Activated naive CD4-positive, alpha-beta T cell treated with anti-CD3 and anti-CD28 coated beads for 36 hours (primary cell): Measurements from ENCODE around the gene SLC12A1. TPM values are rescaled to one million over a fixed set of nuclear protein-coding genes. Genes with fewer than 3 reads are reported as not detected.

Experiments
- CTCF ChIA-PET: fragments of 350-600 bp; sonication (Branson Sonifier 250); formaldehyde crosslinking; loops from one replicate; lab custom pipeline; 2021; ENCODE audit warnings: antibody characterized with exemption; lab: Charles Lee
- DNase-seq: peaks from one replicate; pipeline ENCODE4 v3.0.0-alpha.2; 2020
- H3K27ac Mint-ChIP-seq: one replicate; pipeline ENCODE4 v1.8.0; 2021; ENCODE audit warnings: mild to moderate bottlenecking, mixed read lengths
- H3K27me3 Mint-ChIP-seq: one replicate; pipeline ENCODE4 v1.8.0; 2021; ENCODE audit warnings: low read depth, mixed read lengths
- H3K36me3 Mint-ChIP-seq: one replicate; pipeline ENCODE4 v1.8.0; 2021; ENCODE audit warnings: low read depth, mixed read lengths
- H3K4me1 Mint-ChIP-seq: one replicate; pipeline ENCODE4 v1.8.0; 2021; ENCODE audit warnings: low read depth, mixed read lengths
- H3K4me3 Mint-ChIP-seq: one replicate; pipeline ENCODE4 v1.8.0; 2021; ENCODE audit warnings: mild to moderate bottlenecking, moderate library complexity, mixed read lengths
- H3K9me3 Mint-ChIP-seq: one replicate; pipeline ENCODE4 v1.8.0; 2021; ENCODE audit warnings: mixed read lengths
- intact Hi-C: fragments of 100-400 bp; cut with micrococcal nuclease; formaldehyde crosslinking; loops from one replicate; pipeline ENCODE4 v1.15.1; 2023
- total RNA-seq, 2 experiments: library from RNA; stranded (reverse); gene quantifications; one replicate each; pipeline ENCODE4 v1.2.3, GENCODE V29; 2021

SLC12A1 gene
- total RNA-seq, 2 experiments from 2014 or later: not detected

GRCh38 chr15:48336940-48337339, 130.8 kb downstream of the SLC12A1 start:
- H3K27ac Mint-ChIP-seq: no peak overlapping the region
- CTCF ChIA-PET: interaction anchor here (1.4 to 5.3 kb wide), 2 partner anchors 15 to 51 kb away, joined by 3 to 21 read pairs; no protein-coding TSS in a partner anchor
- no peak overlapping the region for H3K4me3 Mint-ChIP-seq
- peak; percentile 21 for DNase-seq
- no peaks in the 10 kb centered on the region for H3K27me3 Mint-ChIP-seq
- intact Hi-C loops: loop anchor here (5.0 to 10.0 kb wide), 2 partner anchors 308 to 465 kb away; partner anchors contain the start of gene FBN1
- H3K9me3 Mint-ChIP-seq: no peaks in the 10 kb centered on the region
- peaks cover 66% of the 10 kb centered on the region for H3K36me3 Mint-ChIP-seq
- H3K4me1 Mint-ChIP-seq: peaks cover 54% of the 10 kb centered on the region

GRCh38 chr15:48337607-48338006, 131.5 kb downstream of the SLC12A1 start:
- CTCF ChIA-PET: interaction anchor here (5.3 kb wide), 1 partner anchor 14 kb away, joined by 21 read pairs; no protein-coding TSS in a partner anchor
- Mint-ChIP-seq H3K4me1 (peaks cover 54% of the 10 kb centered on the region), H3K27ac (no peak overlapping the region)

GRCh38 chr15:48340111-48340510, 134.0 kb downstream of the SLC12A1 start:
- no peaks in the 10 kb centered on the region for H3K9me3 Mint-ChIP-seq
- H3K27me3 Mint-ChIP-seq: no peaks in the 10 kb centered on the region
- peaks cover 33% of the 10 kb centered on the region for H3K4me1 Mint-ChIP-seq
- no peak for DNase-seq
- no peak overlapping the region for H3K4me3 Mint-ChIP-seq
- H3K36me3 Mint-ChIP-seq: peaks cover 51% of the 10 kb centered on the region
- CTCF ChIA-PET: interaction anchor here (1.0 to 3.4 kb wide), 2 partner anchors 7 to 11 kb away, joined by 3 to 15 read pairs; no protein-coding TSS in a partner anchor
- H3K27ac Mint-ChIP-seq: peak overlapping the region; percentile 63
- intact Hi-C loops: no loop called here

More at GRCh38 chr15:48337607-48338006, 131.5 kb downstream of the SLC12A1 start:
- no peak for DNase-seq
- Mint-ChIP-seq H3K36me3 (peaks cover 68% of the 10 kb centered on the region), H3K4me3 (no peak overlapping the region), H3K9me3 (no peaks in the 10 kb centered on the region), H3K27me3 (no peaks in the 10 kb centered on the region)
- intact Hi-C loops: loop anchor here (5.0 to 10.0 kb wide), 2 partner anchors 307 to 465 kb away; partner anchors contain the start of gene FBN1

- H3K9me3 Mint-ChIP-seq: no peaks in the 10 kb centered on the region
- no peak overlapping the region for H3K4me3 Mint-ChIP-seq
- peaks cover 10% of the 10 kb centered on the region for H3K4me1 Mint-ChIP-seq
- no peak for DNase-seq
- CTCF ChIA-PET: interaction anchor here (1.0 kb wide), 1 partner anchor 9 kb away, joined by 4 read pairs; no protein-coding TSS in a partner anchor
- no peak overlapping the region for H3K27ac Mint-ChIP-seq
- intact Hi-C loops: no loop called here
- no peaks in the 10 kb centered on the region for H3K27me3 Mint-ChIP-seq
- peaks cover 41% of the 10 kb centered on the region for H3K36me3 Mint-ChIP-seq
Measured at GRCh38 chr15:48343865-48344264, 137.8 kb downstream of the SLC12A1 start.

- Mint-ChIP-seq H3K4me1 (peaks cover under 1% of the 10 kb centered on the region), H3K27me3 (no peaks in the 10 kb centered on the region), H3K4me3 (no peak overlapping the region), H3K9me3 (no peaks in the 10 kb centered on the region), H3K36me3 (peaks cover 36% of the 10 kb centered on the region), H3K27ac (no peak overlapping the region)
- intact Hi-C loops: no loop called here
- DNase-seq: no peak
- CTCF ChIA-PET: no interaction called here
Measured at GRCh38 chr15:48345516-48345915, 139.4 kb downstream of the SLC12A1 start.

- CTCF ChIA-PET: interaction anchor here (0.5 to 2.7 kb wide), 11 partner anchors 9 to 640 kb away, joined by 3 to 21 read pairs (median 3); no protein-coding TSS in a partner anchor
- intact Hi-C loops: loop anchor here (2.0 to 10.0 kb wide), 3 partner anchors 68 to 1792 kb away; partner anchors contain the start of gene SHC4
- H3K9me3 Mint-ChIP-seq: no peaks in the 10 kb centered on the region
- H3K27ac Mint-ChIP-seq: no peak overlapping the region
- H3K27me3 Mint-ChIP-seq: no peaks in the 10 kb centered on the region
- peaks cover 3% of the 10 kb centered on the region for H3K36me3 Mint-ChIP-seq
- peak; percentile 68 for DNase-seq
- peaks cover 2% of the 10 kb centered on the region for H3K4me1 Mint-ChIP-seq
- H3K4me3 Mint-ChIP-seq: no peak overlapping the region
Measured at GRCh38 chr15:48352474-48353072, 146.5 kb downstream of the SLC12A1 start.

Other genes starting within 250 kb of the SLC12A1 start
- not detected for gene SLC24A5, start 85.3 kb upstream of the SLC12A1 start, total RNA-seq
- gene MYEF2, start 28.0 kb upstream of the SLC12A1 start, total RNA-seq: 10 to 100 TPM; 31.7 to 32.7 TPM
- gene CTXN2, start 14.6 kb upstream of the SLC12A1 start, total RNA-seq: not detected
- gene DUT, start 125.1 kb downstream of the SLC12A1 start, total RNA-seq: 100 to 1,000 TPM; 605 to 628 TPM